ENCODE measurements around the gene TNFAIP8L1. TPM values are rescaled to one million over a fixed set of nuclear protein-coding genes. Genes with fewer than 3 reads are reported as not detected.
A peak's percentile ranks its signal among the peaks of the same experiment; 100 is the strongest.
"Not testable (repeated sequence)": the region's sequence is repeated elsewhere in the genome, so short reads cannot be mapped to it uniquely, and the experiment has no call there.

TNFAIP8L1 gene
- total and polyA plus RNA-seq, 4 donors: 12.1 to 22.0 (median 15.7) TPM

- H3K27ac ChIP-seq (ENCODE audit: low read depth in 1 of 2, low read length in 1 of 2): no peak overlapping the region
- no peaks in the 10 kb centered on the region for H3K4me1 ChIP-seq (ENCODE audit: control insufficient read depth in 5 of 5, insufficient read depth in 5 of 5, low read length in 5 of 5)
- ATAC-seq (ENCODE audit: insufficient read depth, low FRiP score) (no peak), DNase-seq (peak in 1 of 3 donors; percentile 44)
- no peak for TF ChIP-seq CTCF (IDR thresholded peaks at IDR 0.05; ENCODE audit: control extremely low read depth, extremely low read depth)
- WGBS, 2 donors: 82% methylated on average over 34 of the region's 34 CpGs
- no peaks in the 10 kb centered on the region for H3K27me3 ChIP-seq (ENCODE audit: control insufficient read depth in 3 of 3, insufficient read depth in 3 of 3, low read length in 2 of 3)
- H3K9ac ChIP-seq (ENCODE audit: insufficient read depth in 1 of 2, low read length in 2 of 2): no peak overlapping the region
- no peak overlapping the region for H3K4me3 ChIP-seq
- H3K9me3 ChIP-seq (ENCODE audit: control insufficient read depth in 4 of 4, insufficient read depth in 3 of 4, low read length in 3 of 4): no peaks in the 10 kb centered on the region
- peaks cover 0 to 62% (median 7%) of the 10 kb centered on the region in 4 donors for H3K36me3 ChIP-seq (ENCODE audit: control insufficient read depth in 4 of 4, insufficient read depth in 4 of 4, low read length in 4 of 4)
Measured at GRCh38 chr19:4678881-4679790, 39.8 kb downstream of the TNFAIP8L1 start.

GRCh38 chr19:4680021-4680420 is 40.7 kb downstream of the TNFAIP8L1 start:
- peaks cover 0 to 66% (median 7%) of the 10 kb centered on the region in 4 donors for H3K36me3 ChIP-seq (ENCODE audit: control insufficient read depth in 4 of 4, insufficient read depth in 4 of 4, low read length in 4 of 4)
- WGBS, 2 donors: 97 to 98% methylated on average over 7 of the region's 7 CpGs

GRCh38 chr19:4682417-4683200 is 43.3 kb downstream of the TNFAIP8L1 start:
- Histone ChIP-seq H3K36me3 (ENCODE audit: control insufficient read depth in 4 of 4, insufficient read depth in 4 of 4, low read length in 4 of 4) (peaks cover 4 to 70% (median 13%) of the 10 kb centered on the region in 4 donors), H3K27me3 (ENCODE audit: control insufficient read depth in 3 of 3, insufficient read depth in 3 of 3, low read length in 2 of 3) (no peaks in the 10 kb centered on the region), H3K9ac (ENCODE audit: insufficient read depth in 1 of 2, low read length in 2 of 2) (no peak overlapping the region), H3K9me3 (ENCODE audit: control insufficient read depth in 4 of 4, insufficient read depth in 3 of 4, low read length in 3 of 4) (no peaks in the 10 kb centered on the region), H3K27ac (ENCODE audit: low read depth in 1 of 2, low read length in 1 of 2) (no peak overlapping the region), H3K4me3 (no peak overlapping the region), H3K4me1 (ENCODE audit: control insufficient read depth in 5 of 5, insufficient read depth in 5 of 5, low read length in 5 of 5) (no peaks in the 10 kb centered on the region)
- DNase-seq: no peak
- TF ChIP-seq CTCF (IDR thresholded peaks at IDR 0.05; ENCODE audit: control extremely low read depth, extremely low read depth): no peak
- WGBS, 2 donors: 96 to 97% methylated on average over 36 to 45 of the region's 45 CpGs
- ATAC-seq (ENCODE audit: insufficient read depth, low FRiP score): no peak

More at GRCh38 chr19:4680021-4680420, 40.7 kb downstream of the TNFAIP8L1 start:
- not testable (repeated sequence) for H3K9me3 ChIP-seq (ENCODE audit: control insufficient read depth in 4 of 4, insufficient read depth in 3 of 4, low read length in 3 of 4); H3K27me3 ChIP-seq (ENCODE audit: control insufficient read depth in 3 of 3, insufficient read depth in 3 of 3, low read length in 2 of 3); H3K27ac ChIP-seq (ENCODE audit: low read depth in 1 of 2, low read length in 1 of 2); DNase-seq; H3K4me3 ChIP-seq; H3K4me1 ChIP-seq (ENCODE audit: control insufficient read depth in 5 of 5, insufficient read depth in 5 of 5, low read length in 5 of 5); ATAC-seq (ENCODE audit: insufficient read depth, low FRiP score); H3K9ac ChIP-seq (ENCODE audit: insufficient read depth in 1 of 2, low read length in 2 of 2)
